ENCODE measurements around the gene DIPK1C. TPM values are rescaled to one million over a fixed set of nuclear protein-coding genes. Genes with fewer than 3 reads are reported as not detected.

Gene DIPK1C
- total and polyA plus RNA-seq, 3 experiments from 2014 or later: not detected

- Histone ChIP-seq H3K27me3 (ENCODE audit: insufficient read depth, low read length, poor library complexity, severe bottlenecking) (peaks cover 3% of the 10 kb centered on the region), H3K9me3 (ENCODE audit: low read length) (no peaks in the 10 kb centered on the region), H3K27ac (ENCODE audit: low read depth, low read length) (no peak overlapping the region), H3K4me3 (ENCODE audit: low read length) (no peak overlapping the region), H3K4me1 (ENCODE audit: insufficient read depth, low read length) (no peaks in the 10 kb centered on the region), H3K36me3 (ENCODE audit: insufficient read depth, low read length) (no peaks in the 10 kb centered on the region)
- H3K36me3 Mint-ChIP-seq: no peaks in the 10 kb centered on the region
- CTCF ChIA-PET: no interaction called here
- POLR2A ChIA-PET: no interaction called here
- no peaks in the 10 kb centered on the region for H3K4me1 Mint-ChIP-seq
- peaks cover 12 to 30% of the 10 kb centered on the region in 2 donors for H3K27me3 Mint-ChIP-seq
- no peak overlapping the region for H3K27ac Mint-ChIP-seq
- no peak overlapping the region for H3K4me3 Mint-ChIP-seq
- DNase-seq: no peak
- no peaks in the 10 kb centered on the region for H3K9me3 Mint-ChIP-seq
Measured at GRCh38 chr18:74446631-74447403, 10.3 kb downstream of the DIPK1C start.

DNA sequence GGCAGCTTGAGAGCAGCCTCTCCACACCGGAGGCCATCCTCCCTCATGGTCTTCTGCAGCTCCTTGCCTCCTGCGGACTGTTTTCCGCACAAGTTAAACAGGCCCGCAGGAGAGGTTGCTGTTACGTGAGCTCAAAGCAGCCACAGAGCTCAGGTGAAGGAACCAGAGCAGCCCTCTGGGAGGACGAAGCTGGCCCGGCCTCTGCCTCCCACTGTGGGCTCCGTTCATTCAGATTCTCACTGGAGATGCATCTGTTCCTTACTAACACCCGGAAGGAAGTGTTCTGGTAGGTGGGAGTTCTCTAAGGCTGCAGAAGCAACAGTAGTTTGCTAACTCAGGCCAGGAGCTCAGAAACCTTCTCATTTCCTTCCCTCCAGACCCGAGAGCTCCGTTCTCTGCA is 10.9 kb downstream of the DIPK1C start:
- CTCF ChIA-PET: no interaction called here
- no peak overlapping the region for H3K27ac Mint-ChIP-seq

DNA sequence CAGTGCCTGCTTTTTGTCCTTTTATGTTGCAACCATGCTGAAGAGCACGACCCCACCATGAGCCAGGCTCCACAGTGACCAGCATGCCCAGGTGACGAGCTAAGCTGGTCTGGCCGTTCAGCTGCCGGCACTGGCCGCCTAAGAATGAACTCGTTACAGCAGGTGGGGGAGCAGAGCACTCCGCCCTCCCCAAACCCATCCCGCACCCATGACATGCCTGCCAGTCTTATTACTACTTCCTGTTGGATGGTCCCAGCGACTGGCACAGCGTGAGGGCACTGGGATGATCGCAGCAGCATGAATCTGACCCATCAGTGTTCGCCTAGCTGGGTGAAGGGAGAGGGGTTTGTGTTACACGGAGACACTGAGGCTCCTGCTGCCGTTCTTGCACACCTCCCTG is 11.5 kb downstream of the DIPK1C start:
- no peaks in the 10 kb centered on the region for H3K4me1 ChIP-seq (ENCODE audit: insufficient read depth, low read length)
- no peak overlapping the region for H3K27ac Mint-ChIP-seq
- no peak overlapping the region for H3K4me3 ChIP-seq (ENCODE audit: low read length)
- no peaks in the 10 kb centered on the region for H3K9me3 ChIP-seq (ENCODE audit: low read length)
- no peaks in the 10 kb centered on the region for H3K27me3 ChIP-seq (ENCODE audit: insufficient read depth, low read length, poor library complexity, severe bottlenecking)
- H3K4me3 Mint-ChIP-seq: no peak overlapping the region
- ChIA-PET POLR2A (no interaction called here), CTCF (no interaction called here)
- no peaks in the 10 kb centered on the region for H3K36me3 ChIP-seq (ENCODE audit: insufficient read depth, low read length)
- no peaks in the 10 kb centered on the region for H3K36me3 Mint-ChIP-seq
- H3K27ac ChIP-seq (ENCODE audit: low read depth, low read length): no peak overlapping the region
- DNase-seq: no peak
- H3K4me1 Mint-ChIP-seq: no peaks in the 10 kb centered on the region
- H3K9me3 Mint-ChIP-seq: no peaks in the 10 kb centered on the region
- H3K27me3 Mint-ChIP-seq: peaks cover 6 to 30% of the 10 kb centered on the region in 2 donors

More for the DNA sequence above, 10.9 kb downstream of the DIPK1C start:
- no peak overlapping the region for H3K27ac ChIP-seq (ENCODE audit: low read depth, low read length)
- POLR2A ChIA-PET: no interaction called here
- H3K4me1 ChIP-seq (ENCODE audit: insufficient read depth, low read length): no peaks in the 10 kb centered on the region
- Mint-ChIP-seq H3K36me3 (no peaks in the 10 kb centered on the region), H3K27me3 (peaks cover 10 to 30% of the 10 kb centered on the region in 2 donors), H3K4me1 (no peaks in the 10 kb centered on the region), H3K9me3 (no peaks in the 10 kb centered on the region), H3K4me3 (no peak overlapping the region)
- H3K27me3 ChIP-seq (ENCODE audit: insufficient read depth, low read length, poor library complexity, severe bottlenecking): no peaks in the 10 kb centered on the region
- no peak for DNase-seq
- H3K9me3 ChIP-seq (ENCODE audit: low read length): no peaks in the 10 kb centered on the region
- H3K36me3 ChIP-seq (ENCODE audit: insufficient read depth, low read length): no peaks in the 10 kb centered on the region
- no peak overlapping the region for H3K4me3 ChIP-seq (ENCODE audit: low read length)

DNA sequence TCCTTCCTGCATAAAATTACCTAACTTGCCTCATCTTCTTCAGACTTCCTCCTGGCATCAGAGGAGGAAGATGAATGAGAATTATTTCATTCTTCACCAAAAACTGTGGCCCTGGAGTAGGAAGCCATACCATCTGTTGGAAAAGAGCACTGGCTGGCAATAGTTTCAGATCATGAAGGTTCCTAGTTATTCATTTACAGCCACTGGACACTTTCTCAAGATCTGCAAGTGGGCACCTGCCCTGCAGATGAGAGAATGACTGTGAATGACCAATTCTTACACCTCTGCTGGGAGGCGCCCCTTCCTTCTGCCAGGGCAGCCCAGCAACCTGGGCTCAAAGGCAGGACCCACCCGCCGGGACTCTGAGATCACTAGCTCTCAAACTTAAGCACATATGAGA is 13.0 kb downstream of the DIPK1C start:
- no peak for DNase-seq

DNA sequence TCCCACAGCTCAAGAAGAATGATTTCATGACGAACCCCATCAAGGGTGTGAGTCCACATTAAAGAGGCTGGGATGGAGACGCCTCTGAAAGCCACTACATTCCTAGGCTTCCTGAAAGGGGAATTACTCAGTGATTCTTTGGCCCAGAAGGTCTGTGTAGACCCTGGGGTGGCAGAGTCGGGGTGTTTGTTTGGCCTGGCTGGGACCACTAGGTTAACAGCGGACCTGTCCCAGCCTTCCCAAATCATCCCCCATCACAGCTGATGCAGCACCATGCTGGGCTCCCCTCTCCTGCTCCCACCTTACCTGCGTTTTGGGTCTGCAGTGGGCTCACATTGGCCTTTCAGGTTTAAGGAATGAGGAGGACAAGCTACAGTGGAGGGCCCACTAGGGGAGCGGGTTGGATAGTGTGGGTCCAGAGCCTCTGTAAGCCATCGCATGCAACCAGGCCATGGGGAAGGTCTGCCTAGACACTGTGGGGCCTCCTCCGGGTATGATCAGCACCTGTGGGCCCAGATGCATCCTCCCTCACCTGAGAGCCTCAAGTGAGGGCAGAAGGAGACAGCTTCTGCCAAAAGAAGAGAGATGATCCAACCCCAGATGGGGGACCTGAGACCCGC is 16.2 kb downstream of the DIPK1C start:
- H3K27ac ChIP-seq (ENCODE audit: low read depth, low read length): no peak overlapping the region
- H3K27me3 ChIP-seq (ENCODE audit: insufficient read depth, low read length, poor library complexity, severe bottlenecking): no peaks in the 10 kb centered on the region
- CTCF ChIA-PET: no interaction called here
- no peaks in the 10 kb centered on the region for H3K9me3 ChIP-seq (ENCODE audit: low read length)
- H3K4me1 Mint-ChIP-seq: no peaks in the 10 kb centered on the region
- H3K9me3 Mint-ChIP-seq: no peaks in the 10 kb centered on the region
- H3K36me3 Mint-ChIP-seq: no peaks in the 10 kb centered on the region
- peaks cover 8 to 12% of the 10 kb centered on the region in 2 donors for H3K27me3 Mint-ChIP-seq
- H3K4me1 ChIP-seq (ENCODE audit: insufficient read depth, low read length): no peaks in the 10 kb centered on the region
- H3K27ac Mint-ChIP-seq: no peak overlapping the region
- POLR2A ChIA-PET: no interaction called here
- DNase-seq: no peak
- no peaks in the 10 kb centered on the region for H3K36me3 ChIP-seq (ENCODE audit: insufficient read depth, low read length)
- H3K4me3 ChIP-seq (ENCODE audit: low read length): no peak overlapping the region
- H3K4me3 Mint-ChIP-seq: no peak overlapping the region

More for the DNA sequence above, 13.0 kb downstream of the DIPK1C start:
- no peaks in the 10 kb centered on the region for H3K4me1 ChIP-seq (ENCODE audit: insufficient read depth, low read length)
- ChIA-PET POLR2A (no interaction called here), CTCF (no interaction called here)
- H3K27me3 ChIP-seq (ENCODE audit: insufficient read depth, low read length, poor library complexity, severe bottlenecking): no peaks in the 10 kb centered on the region
- Mint-ChIP-seq H3K27me3 (peaks cover 6 to 29% of the 10 kb centered on the region in 2 donors), H3K36me3 (no peaks in the 10 kb centered on the region), H3K4me3 (no peak overlapping the region), H3K27ac (peak overlapping the region in 1 of 8 donors; percentile 20), H3K4me1 (no peaks in the 10 kb centered on the region), H3K9me3 (no peaks in the 10 kb centered on the region)
- H3K9me3 ChIP-seq (ENCODE audit: low read length): no peaks in the 10 kb centered on the region
- H3K27ac ChIP-seq (ENCODE audit: low read depth, low read length): no peak overlapping the region
- no peaks in the 10 kb centered on the region for H3K36me3 ChIP-seq (ENCODE audit: insufficient read depth, low read length)
- H3K4me3 ChIP-seq (ENCODE audit: low read length): no peak overlapping the region

DNA sequence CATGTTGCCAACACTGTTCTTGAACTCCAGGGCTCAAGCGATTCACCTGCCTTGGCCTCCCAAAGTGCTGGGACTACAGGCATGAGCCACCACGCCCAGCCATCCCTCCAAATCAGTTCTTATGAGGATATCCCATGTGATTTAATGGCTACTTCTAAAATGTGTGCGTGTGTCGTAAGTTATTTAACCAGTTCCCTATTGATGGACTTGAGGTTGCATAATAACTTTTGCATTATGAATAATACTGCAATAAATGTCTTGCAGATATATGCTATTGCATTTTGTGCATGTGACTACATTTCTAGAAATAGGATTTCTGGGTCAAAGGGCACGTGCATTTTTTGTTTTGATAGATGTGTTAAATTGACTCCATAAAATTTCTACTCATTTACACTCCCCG is 19.0 kb downstream of the DIPK1C start:
- no peak for DNase-seq
- Histone ChIP-seq H3K36me3 (ENCODE audit: insufficient read depth, low read length) (no peaks in the 10 kb centered on the region), H3K9me3 (ENCODE audit: low read length) (no peaks in the 10 kb centered on the region), H3K4me3 (ENCODE audit: low read length) (no peak overlapping the region), H3K4me1 (ENCODE audit: insufficient read depth, low read length) (no peaks in the 10 kb centered on the region), H3K27ac (ENCODE audit: low read depth, low read length) (no peak overlapping the region), H3K27me3 (ENCODE audit: insufficient read depth, low read length, poor library complexity, severe bottlenecking) (no peaks in the 10 kb centered on the region)
- POLR2A ChIA-PET: no interaction called here
- H3K9me3 Mint-ChIP-seq: no peaks in the 10 kb centered on the region
- CTCF ChIA-PET: interaction anchor here (1.1 kb wide), 1 partner anchor 96 kb away, joined by 3 read pairs; no protein-coding TSS in a partner anchor
- no peak overlapping the region for H3K4me3 Mint-ChIP-seq
- no peaks in the 10 kb centered on the region for H3K36me3 Mint-ChIP-seq
- peaks cover 0 to 2% of the 10 kb centered on the region in 2 donors for H3K27me3 Mint-ChIP-seq
- H3K27ac Mint-ChIP-seq: peak overlapping the region in 1 of 8 donors; percentile 5
- no peaks in the 10 kb centered on the region for H3K4me1 Mint-ChIP-seq

- Histone ChIP-seq H3K36me3 (ENCODE audit: insufficient read depth, low read length) (no peaks in the 10 kb centered on the region), H3K4me1 (ENCODE audit: insufficient read depth, low read length) (no peaks in the 10 kb centered on the region), H3K27me3 (ENCODE audit: insufficient read depth, low read length, poor library complexity, severe bottlenecking) (no peaks in the 10 kb centered on the region), H3K9me3 (ENCODE audit: low read length) (no peaks in the 10 kb centered on the region), H3K27ac (ENCODE audit: low read depth, low read length) (no peak overlapping the region), H3K4me3 (ENCODE audit: low read length) (no peak overlapping the region)
- POLR2A ChIA-PET: no interaction called here
- Mint-ChIP-seq H3K4me1 (no peaks in the 10 kb centered on the region), H3K27ac (no peak overlapping the region), H3K9me3 (no peaks in the 10 kb centered on the region), H3K4me3 (no peak overlapping the region), H3K36me3 (no peaks in the 10 kb centered on the region), H3K27me3 (peaks cover 0 to 2% of the 10 kb centered on the region in 2 donors)
- DNase-seq: no peak
- CTCF ChIA-PET: interaction anchor here (1.0 kb wide), 1 partner anchor 116 kb away, joined by 3 read pairs; no protein-coding TSS in a partner anchor
Measured at GRCh38 chr18:74436158-74436769, 20.8 kb downstream of the DIPK1C start.

DNA sequence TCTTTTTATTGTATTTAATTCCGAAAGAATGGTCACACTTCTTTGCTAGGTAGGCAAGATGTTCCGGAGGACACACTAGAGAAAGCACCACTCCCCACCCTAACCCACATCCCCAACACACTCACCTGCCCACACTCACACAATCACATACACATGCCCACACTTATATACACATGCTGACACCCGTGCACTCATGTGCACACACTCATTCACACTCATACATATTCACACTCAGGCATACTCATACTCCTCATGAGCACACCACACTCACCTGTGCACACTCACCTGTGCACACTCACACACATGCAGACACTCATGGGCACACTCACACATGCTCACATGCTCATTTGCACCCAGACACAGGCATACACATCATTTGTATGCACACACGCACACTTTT is 21.4 kb downstream of the DIPK1C start:
- H3K9me3 Mint-ChIP-seq: no peaks in the 10 kb centered on the region

More for the DNA sequence above, 21.4 kb downstream of the DIPK1C start:
- Mint-ChIP-seq H3K27me3 (peaks cover 0 to 2% of the 10 kb centered on the region in 2 donors), H3K36me3 (no peaks in the 10 kb centered on the region), H3K4me1 (no peaks in the 10 kb centered on the region), H3K4me3 (no peak overlapping the region), H3K27ac (no peak overlapping the region)
- Histone ChIP-seq H3K27ac (ENCODE audit: low read depth, low read length) (no peak overlapping the region), H3K4me1 (ENCODE audit: insufficient read depth, low read length) (no peaks in the 10 kb centered on the region), H3K9me3 (ENCODE audit: low read length) (no peaks in the 10 kb centered on the region), H3K4me3 (ENCODE audit: low read length) (no peak overlapping the region), H3K36me3 (ENCODE audit: insufficient read depth, low read length) (no peaks in the 10 kb centered on the region), H3K27me3 (ENCODE audit: insufficient read depth, low read length, poor library complexity, severe bottlenecking) (no peaks in the 10 kb centered on the region)
- no peak for DNase-seq
- ChIA-PET POLR2A (no interaction called here), CTCF (no interaction called here)
